HG03354 (cell line): ENCODE results near the gene OGFOD2.

Experiments
- ATAC-seq: cut with Tn5 transposase; IDR thresholded peaks from one replicate; pipeline ENCODE4 v1.9.1; 2021; ENCODE audit warnings: mild to moderate bottlenecking; ENCODE audit not compliant: unreplicated experiment, poor library complexity, severe bottlenecking

OGFOD2 gene

DNA sequence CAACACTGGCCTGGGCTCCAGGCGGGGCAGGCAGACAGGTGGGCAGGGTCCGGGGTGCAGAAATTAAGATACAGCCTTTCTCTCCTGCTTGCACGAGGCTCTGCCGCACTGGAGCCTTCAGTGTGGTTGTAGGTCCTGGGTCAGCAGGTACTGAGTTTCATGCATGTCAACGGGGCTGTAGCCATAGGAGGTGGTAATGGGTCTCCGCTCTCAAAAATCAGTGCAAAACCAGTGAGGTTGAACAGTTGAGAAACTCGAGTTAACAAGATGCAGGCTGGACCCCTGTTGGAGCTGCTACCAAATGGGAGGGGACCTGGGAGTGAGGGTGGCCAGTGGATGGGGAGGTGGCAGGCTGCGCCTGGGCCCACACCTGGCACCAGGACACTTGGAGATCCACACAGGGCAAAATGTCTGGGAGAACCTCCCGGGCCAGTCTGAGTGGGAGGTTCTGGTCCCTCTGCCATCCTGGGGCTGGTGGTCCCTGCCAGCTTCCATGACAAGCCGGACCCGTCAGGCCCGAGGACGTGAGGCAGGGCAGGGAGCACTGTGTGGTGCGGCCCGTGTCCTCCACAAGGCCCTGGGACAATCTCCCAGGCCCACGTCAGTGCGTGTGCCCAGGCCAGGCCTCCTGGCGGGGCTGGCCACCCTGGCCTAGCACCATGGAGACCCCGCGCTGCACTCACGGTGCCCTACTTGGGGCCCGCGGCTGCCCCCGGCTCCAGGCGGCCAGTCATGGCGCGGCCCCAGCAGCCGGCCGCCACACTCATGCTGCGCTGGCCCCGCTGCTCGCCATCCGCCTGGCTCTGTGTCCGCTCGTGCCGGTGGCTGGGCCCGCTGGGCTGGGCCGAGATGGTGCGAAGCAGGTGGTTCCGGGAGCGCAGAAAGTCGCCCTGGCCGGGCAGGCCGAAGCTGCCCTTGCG lies 10.6 kb downstream of the OGFOD2 start:
- ATAC-seq, result no peak

GRCh38 chr12:122986258-122986871 lies 11.3 kb downstream of the OGFOD2 start:
- ATAC-seq, result no peak

- ATAC-seq, result no peak
These were observed 12.3 kb downstream of the OGFOD2 start for GRCh38 chr12:122987086-122987951.

DNA sequence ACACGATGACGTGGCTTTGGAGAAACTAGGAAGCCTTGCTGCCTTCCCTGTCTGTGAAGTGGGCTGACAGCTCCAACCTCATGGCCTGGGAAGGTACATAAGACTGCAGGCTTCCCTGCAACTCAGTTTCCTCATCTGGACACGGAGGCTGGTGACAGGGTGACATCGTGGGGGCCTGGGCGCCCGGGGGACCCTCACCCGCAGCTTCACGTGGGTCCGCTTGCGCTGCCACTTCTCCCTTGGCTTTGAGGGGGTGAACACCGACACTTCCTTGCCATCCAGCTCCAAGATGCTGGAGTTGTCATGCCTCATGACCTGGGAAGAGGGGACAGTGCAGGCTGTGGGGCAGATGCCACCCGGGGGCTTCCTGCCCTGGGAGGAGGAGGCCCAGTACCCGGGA lies 13.0 kb downstream of the OGFOD2 start:
- no peak for ATAC-seq

DNA sequence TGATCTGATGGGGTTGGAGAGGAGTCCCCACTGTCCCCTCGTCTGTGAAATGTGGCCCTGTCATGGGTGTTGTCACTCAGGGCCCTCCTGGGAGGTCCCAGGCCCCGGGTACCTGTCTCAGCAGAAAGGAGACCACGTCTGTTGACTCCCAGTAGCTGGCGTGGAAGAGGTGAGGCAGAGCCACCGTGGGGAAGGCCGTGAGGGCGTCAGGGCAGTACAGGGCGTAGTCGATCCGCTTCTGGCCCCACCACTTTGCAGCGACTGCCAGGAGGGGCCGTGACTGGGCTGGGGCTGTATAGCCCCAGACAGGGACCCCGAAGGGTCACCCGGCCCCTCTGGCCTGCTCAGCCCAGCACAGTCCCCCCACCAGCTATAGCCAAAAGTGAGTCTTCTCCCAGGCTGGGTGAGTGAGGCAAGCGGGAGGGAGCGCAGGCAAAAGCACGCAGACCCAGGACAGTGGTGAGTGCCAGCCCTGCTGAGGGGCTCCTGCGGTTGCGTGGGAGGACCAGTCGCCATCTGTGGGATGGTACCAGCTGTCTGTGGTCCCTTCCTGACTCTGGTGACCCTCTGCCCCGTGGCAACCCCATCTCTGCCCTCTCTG lies 13.7 kb downstream of the OGFOD2 start:
- no peak for ATAC-seq

DNA sequence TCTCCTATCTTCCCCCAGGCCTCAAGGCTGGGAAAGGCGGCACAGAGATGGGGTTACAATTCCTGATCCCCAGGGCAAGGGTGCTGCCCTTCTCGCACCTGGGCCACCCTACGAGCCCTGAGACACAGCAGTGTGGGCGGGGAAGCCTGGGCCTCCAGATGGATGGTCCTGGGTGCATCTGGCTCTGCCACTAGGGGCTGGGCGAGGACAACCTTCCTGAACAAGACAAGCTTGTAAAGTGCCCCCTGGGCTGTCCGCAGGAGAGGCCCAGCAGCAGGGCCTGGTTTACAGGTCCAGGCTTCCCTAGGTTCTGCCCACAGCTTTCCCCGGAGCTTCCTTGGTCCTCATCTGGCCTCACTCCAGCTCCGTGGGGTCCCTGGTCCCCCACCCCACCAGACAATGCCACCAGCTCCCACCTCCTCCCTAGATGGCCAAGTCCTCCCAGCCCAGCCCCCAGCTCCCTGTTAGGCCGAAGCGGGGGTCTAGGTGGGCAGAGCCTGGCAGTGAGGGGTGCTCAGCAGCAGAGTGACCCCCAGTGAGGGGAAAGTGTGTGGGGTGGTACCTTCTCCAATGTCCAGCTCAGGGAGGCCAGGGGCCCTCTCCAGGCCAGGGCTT lies 14.3 kb downstream of the OGFOD2 start:
- ATAC-seq, result no peak

DNA sequence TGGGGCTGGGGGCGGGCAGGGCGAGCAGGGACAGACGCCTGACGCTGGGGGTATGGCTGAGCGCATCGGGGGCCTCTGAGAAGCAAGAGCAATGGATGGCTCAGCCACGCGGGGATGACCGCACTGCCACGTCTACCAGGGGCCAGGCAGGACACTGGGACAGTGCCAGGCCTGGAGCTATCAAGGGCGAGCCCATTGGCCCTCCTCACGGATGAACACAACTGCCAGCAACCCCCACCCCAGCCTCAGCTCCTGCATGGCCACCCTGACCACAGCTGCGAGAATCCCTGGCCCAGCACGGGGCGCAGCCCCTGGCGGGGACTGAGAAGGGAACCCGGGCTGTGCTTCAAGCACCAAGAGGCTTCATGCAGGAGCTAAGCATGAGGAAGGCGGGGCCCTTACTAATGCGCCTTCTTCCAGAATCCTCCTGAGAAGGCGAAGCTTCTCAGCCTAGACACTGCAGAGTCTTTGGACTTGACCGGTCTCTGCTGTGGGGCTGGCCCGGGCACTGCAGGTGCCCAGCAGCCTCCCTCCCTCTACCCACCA lies 14.9 kb downstream of the OGFOD2 start:
- no peak for ATAC-seq

- ATAC-seq, result no peak
These were observed 15.5 kb downstream of the OGFOD2 start for GRCh38 chr12:122990561-122990960.

DNA sequence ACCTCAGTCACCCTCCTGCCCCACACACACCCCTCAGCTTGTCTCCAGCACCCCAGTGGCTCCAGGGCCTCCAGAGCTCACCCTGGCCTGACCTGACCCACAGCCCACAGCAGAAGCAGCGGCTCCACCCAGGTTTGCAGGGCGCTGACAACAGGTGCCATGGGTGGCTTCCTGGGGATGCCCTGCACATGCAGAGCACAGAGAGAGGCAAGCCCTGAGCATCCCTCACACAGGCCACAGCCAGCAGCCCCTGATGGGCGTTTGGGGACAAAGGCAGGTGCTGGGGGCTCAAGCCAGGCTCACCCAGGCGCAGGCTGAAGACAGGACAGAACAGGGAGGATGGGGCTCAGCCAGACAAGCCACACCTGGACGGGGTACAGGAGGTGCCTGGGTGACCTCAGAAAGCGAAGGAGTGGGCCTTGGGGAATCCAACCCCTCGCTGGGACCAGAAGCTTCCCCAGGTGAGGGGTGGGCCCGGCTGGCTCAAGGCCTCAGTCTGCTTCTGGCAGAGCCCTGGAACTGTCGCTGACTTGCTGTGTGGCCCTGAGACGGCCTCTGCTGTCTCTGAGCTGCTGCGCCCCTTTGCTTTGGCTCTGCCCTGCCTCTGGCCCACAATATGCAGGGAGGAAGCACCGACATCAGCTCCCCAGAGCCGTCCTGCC lies 16.0 kb downstream of the OGFOD2 start:
- no peak for ATAC-seq

DNA sequence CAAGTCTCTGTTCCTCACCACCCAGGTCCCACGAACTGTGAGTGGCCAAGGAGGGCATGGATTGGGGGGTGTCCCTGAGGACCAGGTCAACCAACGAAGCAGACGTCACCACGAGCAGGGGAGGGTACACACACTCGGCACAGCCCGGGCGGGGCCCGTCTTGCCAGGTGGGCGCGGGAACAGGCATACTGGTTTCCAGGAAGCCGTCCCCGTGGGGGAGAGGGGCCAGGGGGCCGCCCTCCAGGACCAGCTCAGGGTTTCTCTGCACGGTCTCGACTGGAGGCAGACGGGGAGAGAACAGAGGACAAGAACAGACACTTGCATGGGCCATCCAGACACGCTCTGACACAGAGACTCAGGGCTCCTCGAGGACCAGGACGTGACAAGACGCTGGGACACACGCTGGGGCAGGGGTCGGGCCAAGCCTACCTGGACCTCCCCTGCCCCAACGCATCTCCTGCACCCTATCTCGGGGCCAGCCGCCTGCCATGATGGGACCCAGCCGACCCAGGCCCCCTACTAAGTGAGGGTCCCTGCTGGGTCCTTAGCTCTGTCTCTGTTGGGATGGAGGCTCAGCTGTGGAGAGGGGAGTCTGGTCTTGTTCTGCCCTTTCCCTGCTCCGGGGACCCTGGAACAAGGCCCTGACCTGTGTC lies 16.7 kb downstream of the OGFOD2 start:
- no peak for ATAC-seq

- no peak for ATAC-seq
These were observed 17.3 kb downstream of the OGFOD2 start for GRCh38 chr12:122992386-122992785.

GRCh38 chr12:122994140-122994675 lies 19.2 kb downstream of the OGFOD2 start:
- ATAC-seq, result no peak

DNA sequence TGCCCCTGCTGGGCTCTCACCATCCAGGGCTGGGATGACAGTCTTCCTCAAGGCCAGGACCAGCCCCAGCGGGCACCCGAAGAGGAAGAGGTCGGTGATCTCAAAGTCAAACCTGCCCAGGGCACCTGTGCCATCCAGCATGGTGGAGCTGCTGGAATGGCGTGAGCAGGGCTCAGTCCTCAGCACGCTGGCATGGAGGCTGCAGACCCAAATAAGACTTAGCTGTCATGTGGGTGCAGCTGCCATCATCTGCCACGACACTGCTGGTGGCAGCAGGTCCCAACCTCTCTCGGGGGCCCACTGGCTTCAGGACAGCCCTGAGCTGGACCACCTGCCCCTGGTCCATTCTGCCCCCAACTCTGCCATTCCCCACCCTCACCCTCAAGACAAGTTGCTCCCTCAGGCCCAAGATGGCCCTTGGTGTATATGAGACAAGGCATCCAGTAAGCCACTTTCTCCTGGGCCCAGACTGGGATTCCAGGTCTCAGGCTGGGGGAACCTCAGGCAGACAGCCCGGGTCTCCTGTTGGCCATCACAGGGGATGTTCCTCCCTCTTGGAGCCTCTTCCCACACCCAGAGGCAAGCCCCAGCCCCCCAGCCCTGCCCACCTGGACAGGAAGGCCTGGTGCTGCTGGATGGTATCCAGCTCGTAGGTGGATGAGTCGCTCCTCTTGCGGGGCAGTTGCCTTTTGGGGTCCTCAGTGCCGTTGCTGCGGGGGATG lies 19.9 kb downstream of the OGFOD2 start:
- ATAC-seq, result no peak

DNA sequence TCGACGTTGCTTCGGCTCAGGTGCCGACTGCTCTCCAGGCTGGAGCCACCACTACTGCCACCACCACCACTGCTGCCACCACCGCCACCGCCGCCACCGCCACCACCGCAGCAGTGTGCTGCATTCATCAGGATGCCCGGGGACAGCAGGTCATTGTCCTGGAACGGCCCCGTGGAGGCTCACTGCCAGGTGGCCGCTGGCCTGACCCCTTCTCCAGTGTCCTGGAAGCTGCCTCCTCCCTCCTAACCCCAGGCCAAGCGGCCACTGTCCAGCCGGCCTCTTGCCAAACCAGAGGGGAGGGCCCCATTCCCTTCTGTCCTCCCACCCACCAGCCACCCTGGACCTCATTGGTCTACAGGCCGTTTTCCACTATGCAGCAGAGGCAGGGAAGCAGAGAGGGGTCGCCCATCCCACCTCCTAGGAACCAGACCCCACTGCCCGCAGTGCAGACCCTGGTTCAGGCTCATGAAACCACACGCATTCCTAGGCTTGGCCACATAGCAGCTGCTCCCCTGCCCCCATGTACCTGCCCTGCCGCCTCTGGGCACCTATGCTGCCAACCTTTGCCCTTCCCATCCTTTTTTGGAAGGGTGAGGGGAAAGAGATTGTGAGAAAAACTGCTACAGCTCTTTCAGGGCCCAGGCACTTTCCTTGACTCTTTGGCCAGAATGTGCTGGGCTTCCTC lies 20.6 kb downstream of the OGFOD2 start:
- ATAC-seq, result no peak

- no peak for ATAC-seq
These were observed 21.2 kb downstream of the OGFOD2 start for GRCh38 chr12:122996188-122996601.

GRCh38 chr12:122996621-122997342 lies 21.7 kb downstream of the OGFOD2 start:
- no peak for ATAC-seq
